Hepatocyte (in vitro differentiated cells): ENCODE data around the gene NLRP8. TPM values are rescaled to one million over a fixed set of nuclear protein-coding genes. Genes with fewer than 3 reads are reported as not detected.

Experiments
- DNase-seq: peaks from one replicate; pipeline ENCODE4 v3.0.0-alpha.2; 2016; ENCODE audit warnings: low spot score
- H2AFZ ChIP-seq: fragments of 200-600 bp; sonication (generic); 2 replicates; pipeline ENCODE4 v1.6.0; 2016; ENCODE audit warnings: antibody characterized with exemption, mild to moderate bottlenecking
- H3K27ac ChIP-seq: fragments of 200-600 bp; sonication (generic); 2 replicates; pipeline ENCODE4 v1.5.1; 2016; ENCODE audit warnings: mild to moderate bottlenecking
- H3K27me3 ChIP-seq: fragments of 200-600 bp; sonication (generic); 2 replicates; pipeline ENCODE4 v1.6.1; 2016
- H3K36me3 ChIP-seq: fragments of 200-600 bp; sonication (generic); replicated peaks from 2 replicates; pipeline ENCODE4 v1.5.1; 2016; ENCODE audit warnings: low read depth; ENCODE audit not compliant: insufficient read depth
- H3K4me1 ChIP-seq: fragments of 200-600 bp; sonication (generic); 2 replicates; pipeline ENCODE4 v1.5.1; 2016; ENCODE audit warnings: mild to moderate bottlenecking, moderate library complexity; ENCODE audit not compliant: insufficient read depth
- H3K4me2 ChIP-seq: fragments of 200-600 bp; sonication (generic); 2 replicates; pipeline ENCODE4 v1.6.0; 2016
- H3K4me3 ChIP-seq: fragments of 200-600 bp; sonication (generic); 2 replicates; pipeline ENCODE4 v1.5.1; 2016; ENCODE audit warnings: mild to moderate bottlenecking
- H3K79me2 ChIP-seq: fragments of 200-600 bp; sonication (generic); 2 replicates; pipeline ENCODE4 v1.6.0; 2017; ENCODE audit warnings: mild to moderate bottlenecking
- H3K9me2 ChIP-seq: fragments of 200-600 bp; sonication (generic); replicated peaks from 2 replicates; pipeline ENCODE4 v1.6.0; 2017; ENCODE audit warnings: mild to moderate bottlenecking; ENCODE audit not compliant: insufficient read depth
- H3K9me3 ChIP-seq: fragments of 200-600 bp; sonication (generic); 2 replicates; pipeline ENCODE4 v1.5.1; 2016; ENCODE audit warnings: low read depth, mild to moderate bottlenecking
- H4K20me1 ChIP-seq: fragments of 200-600 bp; sonication (generic); 2 replicates; pipeline ENCODE4 v1.6.0; 2016; ENCODE audit warnings: mild to moderate bottlenecking; ENCODE audit not compliant: insufficient read depth, poor library complexity, severe bottlenecking
- CTCF ChIP-seq: fragments of 200-600 bp; sonication (generic); IDR thresholded peaks from 2 replicates; pipeline ENCODE4 v1.5.1; 2016; ENCODE audit warnings: antibody characterized with exemption, mild to moderate bottlenecking; ENCODE audit not compliant: poor library complexity
- EZH2 ChIP-seq: fragments of 200-600 bp; sonication (generic); IDR thresholded peaks from 2 replicates; pipeline ENCODE4 v1.6.1; 2016; ENCODE audit warnings: antibody characterized with exemption, mild to moderate bottlenecking, borderline replicate concordance
- EZH2phosphoT487 ChIP-seq: fragments of 200-600 bp; sonication (generic); IDR thresholded peaks from one replicate; pipeline ENCODE4 v1.6.1; 2018; ENCODE audit warnings: antibody characterized with exemption, mild to moderate bottlenecking, low read depth, moderate library complexity; ENCODE audit not compliant: unreplicated experiment, severe bottlenecking
- WGBS: methylation state at CpG from one replicate; pipeline ENCODE4 v1.1.6; 2016; ENCODE audit warnings: low lambda C conversion rate; ENCODE audit errors: missing lambda C conversion rate; 5-methylcytosine and 5-hydroxymethylcytosine counted together
- polyA plus RNA-seq: library from polyadenylated mRNA; unstranded; fragments of >200 nt; fragmentation: Nextera tagmentation; extraction: Ambion mirVana; gene quantifications from 2 replicates; pipeline ENCODE4 v1.2.1, GENCODE V29; 2016
- total RNA-seq: library from RNA; depleted of rRNA; stranded (reverse); fragments of >200 nt; gene quantifications from 2 replicates; pipeline ENCODE4 v1.2.3, GENCODE V29; 2014

NLRP8 gene
- total RNA-seq = not detected in 2 replicates
- polyA plus RNA-seq = not detected in 2 replicates

DNA sequence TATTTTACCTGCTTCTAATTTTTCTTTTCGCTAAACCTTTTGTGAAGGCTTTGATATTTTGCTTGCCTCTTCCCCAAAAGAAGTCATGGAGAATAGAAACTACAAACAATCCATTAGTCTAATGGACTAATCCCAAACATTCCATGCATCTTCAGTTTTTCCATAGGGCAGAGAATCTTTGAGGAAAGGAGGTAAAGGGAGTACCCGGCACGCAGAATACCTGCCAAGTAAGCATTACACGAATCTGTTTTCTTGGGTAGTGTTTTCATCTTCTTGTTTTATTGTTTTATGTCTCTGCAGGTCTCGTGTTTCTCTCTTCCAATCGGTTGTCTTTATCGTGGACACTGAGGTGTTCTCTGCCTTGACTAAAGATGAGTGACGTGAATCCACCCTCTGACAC, at the start of gene NLRP8:
Gene NLRP8, plus strand, starts transcription at position 301 of the 400 bp plus-strand sequence.
- Histone ChIP-seq H3K36me3 (no peaks in the 10 kb centered on the region), H3K9me2 (no peaks in the 10 kb centered on the region), H3K27me3 (no peaks in the 10 kb centered on the region), H3K27ac (no peak within 1 kb of the TSS), H3K4me3 (no peak within 1 kb of the TSS), H3K4me2 (no peak within 1 kb of the TSS), H3K9me3 (no peaks in the 10 kb centered on the region), H4K20me1 (no peaks in the 10 kb centered on the region), H3K4me1 (no peaks in the 10 kb centered on the region), H3K79me2 (no peaks in the 10 kb centered on the region), H2AFZ (no peak within 1 kb of the TSS)
- TF ChIP-seq CTCF (no peak), EZH2 (no peak), EZH2phosphoT487 (no peak)
- 68% methylated on average over 8 of the region's 8 CpGs for WGBS
- DNase-seq = no peak

- Histone ChIP-seq H3K4me1 (no peaks in the 10 kb centered on the region), H3K9me3 (no peaks in the 10 kb centered on the region), H3K4me2 (no peak overlapping the region), H3K27ac (no peak overlapping the region), H3K9me2 (no peaks in the 10 kb centered on the region), H3K79me2 (no peaks in the 10 kb centered on the region), H3K27me3 (no peaks in the 10 kb centered on the region), H3K36me3 (no peaks in the 10 kb centered on the region), H2AFZ (no peak overlapping the region), H4K20me1 (no peaks in the 10 kb centered on the region), H3K4me3 (no peak overlapping the region)
- DNase-seq = no peak
- no peak for TF ChIP-seq EZH2
- no peak for TF ChIP-seq EZH2phosphoT487
- TF ChIP-seq CTCF = no peak
- 75% methylated on average over 12 of the region's 12 CpGs for WGBS
Measured at GRCh38 chr19:55898911-55899310, 48.7 kb upstream of the NLRP8 start.

DNA sequence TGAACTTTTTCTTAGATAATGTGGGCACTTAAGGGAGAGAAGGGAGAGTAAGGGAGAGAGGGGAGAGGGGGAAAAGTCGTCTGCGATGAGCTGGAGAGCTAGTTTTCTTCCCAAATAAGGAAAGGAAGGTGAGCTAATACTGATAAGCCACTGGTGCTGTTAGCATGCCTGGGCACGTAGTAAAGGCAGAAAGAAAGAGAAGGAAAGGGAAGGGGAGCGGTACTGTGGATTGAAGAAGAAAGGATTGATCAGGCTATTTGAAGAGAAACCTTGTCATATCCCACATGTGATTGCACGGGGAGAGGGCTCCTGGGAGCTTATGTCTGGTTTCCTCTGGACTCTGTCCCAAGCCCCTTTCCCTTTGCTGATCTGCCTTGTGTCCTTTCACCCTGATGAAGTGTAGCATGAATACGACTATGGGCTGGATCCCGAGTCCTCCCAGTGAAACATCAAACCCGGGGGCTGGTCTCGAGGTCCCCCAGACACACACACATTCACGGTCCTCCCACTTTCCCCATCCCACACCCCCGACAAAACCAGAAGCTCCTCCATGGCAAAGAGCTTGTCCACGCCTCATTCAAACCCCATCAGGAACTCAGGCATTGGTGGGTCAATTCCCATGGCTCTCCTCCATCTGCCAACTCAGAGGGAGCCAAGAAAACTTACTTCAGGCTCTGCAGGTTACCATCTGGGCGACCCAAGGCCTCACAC, 46.1 kb upstream of the NLRP8 start:
- WGBS = 63% methylated on average over 13 of the region's 13 CpGs
- Histone ChIP-seq H3K27me3 (no peaks in the 10 kb centered on the region), H3K4me3 (no peak overlapping the region), H3K79me2 (no peaks in the 10 kb centered on the region), H3K4me1 (no peaks in the 10 kb centered on the region), H3K9me3 (no peaks in the 10 kb centered on the region), H3K36me3 (no peaks in the 10 kb centered on the region), H4K20me1 (no peaks in the 10 kb centered on the region), H2AFZ (no peak overlapping the region), H3K4me2 (no peak overlapping the region), H3K27ac (no peak overlapping the region), H3K9me2 (no peaks in the 10 kb centered on the region)
- no peak for TF ChIP-seq EZH2
- TF ChIP-seq EZH2phosphoT487 = no peak
- TF ChIP-seq CTCF = no peak
- no peak for DNase-seq
